NAMALWA (cell line): ENCODE measurements around the gene VPS25.
"Not testable (repeated sequence)": the region's sequence is repeated elsewhere in the genome, so short reads cannot be mapped to it uniquely, and the experiment has no call there.

ENCODE experiments used
- DNase-seq: peaks from one replicate; pipeline ENCODE4 v3.0.0-alpha.2; 2015; ENCODE audit warnings: low spot score

VPS25 gene

GRCh38 chr17:42768006-42768405 is 5.2 kb upstream of the VPS25 start:
- not testable (repeated sequence) for DNase-seq

GRCh38 chr17:42769964-42770363 is 3.3 kb upstream of the VPS25 start:
- DNase-seq = not testable (repeated sequence)

- no peak for DNase-seq
Measured at GRCh38 chr17:42772945-42773289, 332 bp upstream of the VPS25 start.

- no peak for DNase-seq
Measured at GRCh38 chr17:42774066-42774745, 957 bp downstream of the VPS25 start.

GRCh38 chr17:42775534-42776098 is 2.4 kb downstream of the VPS25 start:
- DNase-seq = peak; percentile 44

- no peak for DNase-seq
Measured at GRCh38 chr17:42778570-42778969, 5.3 kb downstream of the VPS25 start.

GRCh38 chr17:42779304-42779935 is 6.2 kb downstream of the VPS25 start:
- DNase-seq = no peak

- no peak for DNase-seq
Measured at GRCh38 chr17:42779936-42780850, 6.9 kb downstream of the VPS25 start, which contains the start of gene WNK4. TSS of gene WNK4 (plus strand) at chr17:42780610. CDS start at chr17:42780699, 89 bp downstream.

GRCh38 chr17:42780851-42781638 is 7.8 kb downstream of the VPS25 start:
- no peak for DNase-seq

GRCh38 chr17:42781639-42782165 is 8.5 kb downstream of the VPS25 start:
- DNase-seq = no peak

GRCh38 chr17:42782166-42783061 is 9.2 kb downstream of the VPS25 start:
- no peak for DNase-seq

GRCh38 chr17:42783062-42783790 is 10.0 kb downstream of the VPS25 start:
- no peak for DNase-seq

GRCh38 chr17:42783791-42784138 is 10.5 kb downstream of the VPS25 start:
- no peak for DNase-seq

- no peak for DNase-seq
Measured at GRCh38 chr17:42784409-42784808, 11.2 kb downstream of the VPS25 start.

- no peak for DNase-seq
Measured at GRCh38 chr17:42784811-42785592, 11.8 kb downstream of the VPS25 start.

GRCh38 chr17:42787266-42787665 is 14.0 kb downstream of the VPS25 start:
- no peak for DNase-seq

- DNase-seq = no peak
Measured at GRCh38 chr17:42791948-42792347, 18.7 kb downstream of the VPS25 start.

- DNase-seq = no peak
Measured at GRCh38 chr17:42792545-42792944, 19.3 kb downstream of the VPS25 start.

GRCh38 chr17:42795061-42795460 is 21.8 kb downstream of the VPS25 start:
- DNase-seq = no peak
